GM18858 (cell line): ENCODE measurements around the gene XYLB.
"Not testable (repeated sequence)": the region's sequence is repeated elsewhere in the genome, so short reads cannot be mapped to it uniquely, and the experiment has no call there.

Source experiments
- ATAC-seq: cut with Tn5 transposase; IDR thresholded peaks from one replicate; pipeline ENCODE4 v1.9.1; 2021; ENCODE audit not compliant: unreplicated experiment

Gene XYLB

GRCh38 chr3:38346587-38347410, at the start of gene XYLB:
Gene XYLB, plus strand, starts transcription at chr3:38346785. Its CDS starts 84 bp downstream, at chr3:38346869.
- ATAC-seq, result peak; percentile 94

- ATAC-seq, result not testable (repeated sequence)
Observed at GRCh38 chr3:38297053-38297452, 49.5 kb upstream of the XYLB start.

- no peak for ATAC-seq
Observed at GRCh38 chr3:38297537-38297936, 49.0 kb upstream of the XYLB start.

GRCh38 chr3:38297947-38298711, 48.5 kb upstream of the XYLB start:
- ATAC-seq, result no peak

GRCh38 chr3:38306941-38307340, 39.6 kb upstream of the XYLB start:
- no peak for ATAC-seq

GRCh38 chr3:38307599-38307998, 39.0 kb upstream of the XYLB start:
- no peak for ATAC-seq

- ATAC-seq, result no peak
Observed at GRCh38 chr3:38308456-38308855, 38.1 kb upstream of the XYLB start.

GRCh38 chr3:38311476-38311875, 35.1 kb upstream of the XYLB start:
- ATAC-seq, result no peak

- no peak for ATAC-seq
Observed at GRCh38 chr3:38311941-38312340, 34.6 kb upstream of the XYLB start.

- ATAC-seq, result no peak
Observed at GRCh38 chr3:38312356-38312755, 34.2 kb upstream of the XYLB start.

- ATAC-seq, result no peak
Observed at GRCh38 chr3:38313263-38313662, 33.3 kb upstream of the XYLB start.

- ATAC-seq, result no peak
Observed at GRCh38 chr3:38313695-38314094, 32.9 kb upstream of the XYLB start.

- ATAC-seq, result no peak
Observed at GRCh38 chr3:38314112-38314763, 32.3 kb upstream of the XYLB start.

- no peak for ATAC-seq
Observed at GRCh38 chr3:38314764-38315487, 31.7 kb upstream of the XYLB start.

- ATAC-seq, result no peak
Observed at GRCh38 chr3:38315488-38316230, 30.9 kb upstream of the XYLB start.

GRCh38 chr3:38316356-38317191, 30.0 kb upstream of the XYLB start:
- no peak for ATAC-seq

- ATAC-seq, result no peak
Observed at GRCh38 chr3:38317192-38317759, 29.3 kb upstream of the XYLB start.

- ATAC-seq, result no peak
Observed at GRCh38 chr3:38318766-38319671, 27.6 kb upstream of the XYLB start.
